Measurements from ENCODE around the gene CFAP69. TPM values are rescaled to one million over a fixed set of nuclear protein-coding genes. Genes with fewer than 3 reads are reported as not detected.

CFAP69 gene
- total and polyA plus RNA-seq, 8 donors, result 4.5 to 14.0 (median 11.3) TPM

DNA sequence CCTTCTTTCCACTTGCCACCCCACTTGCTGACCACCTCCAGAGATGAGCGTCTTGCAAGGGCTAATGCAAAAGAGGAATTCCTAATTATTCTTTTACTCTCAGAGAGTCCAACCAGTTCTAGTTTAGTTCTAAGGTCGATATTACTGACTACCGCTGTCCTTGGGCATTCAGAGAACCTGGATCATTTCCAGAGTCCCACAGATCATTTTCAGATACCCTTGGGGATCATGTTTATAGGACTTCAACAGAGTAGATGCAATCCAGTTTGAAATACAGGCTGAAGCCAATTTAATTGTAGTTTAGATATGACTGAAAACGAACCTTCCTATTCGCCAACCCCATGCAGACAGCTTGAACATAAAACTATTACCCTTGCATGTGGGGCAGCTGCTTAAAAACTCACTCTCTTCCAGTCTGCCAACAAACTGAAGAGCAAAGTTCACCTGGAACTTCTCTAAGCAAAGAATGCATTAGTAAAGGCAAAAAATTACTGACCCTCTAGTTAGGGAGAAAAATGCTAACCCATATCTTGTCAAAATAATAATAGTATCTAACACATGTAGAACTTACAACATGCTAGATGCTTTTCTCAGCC lies 22.4 kb downstream of the CFAP69 start:
- Histone ChIP-seq H3K4me3 (no peak overlapping the region), H3K36me3 (no peaks in the 10 kb centered on the region), H3K9me3 (no peaks in the 10 kb centered on the region), H3K27me3 (no peaks in the 10 kb centered on the region), H3K4me1 (no peaks in the 10 kb centered on the region), H3K27ac (peak overlapping the region; percentile 35 to 57)
- ATAC-seq (no peak), DNase-seq (no peak)
- intact Hi-C loops (cut with DNase I), result no loop called here
- TF ChIP-seq, protein P1, sequence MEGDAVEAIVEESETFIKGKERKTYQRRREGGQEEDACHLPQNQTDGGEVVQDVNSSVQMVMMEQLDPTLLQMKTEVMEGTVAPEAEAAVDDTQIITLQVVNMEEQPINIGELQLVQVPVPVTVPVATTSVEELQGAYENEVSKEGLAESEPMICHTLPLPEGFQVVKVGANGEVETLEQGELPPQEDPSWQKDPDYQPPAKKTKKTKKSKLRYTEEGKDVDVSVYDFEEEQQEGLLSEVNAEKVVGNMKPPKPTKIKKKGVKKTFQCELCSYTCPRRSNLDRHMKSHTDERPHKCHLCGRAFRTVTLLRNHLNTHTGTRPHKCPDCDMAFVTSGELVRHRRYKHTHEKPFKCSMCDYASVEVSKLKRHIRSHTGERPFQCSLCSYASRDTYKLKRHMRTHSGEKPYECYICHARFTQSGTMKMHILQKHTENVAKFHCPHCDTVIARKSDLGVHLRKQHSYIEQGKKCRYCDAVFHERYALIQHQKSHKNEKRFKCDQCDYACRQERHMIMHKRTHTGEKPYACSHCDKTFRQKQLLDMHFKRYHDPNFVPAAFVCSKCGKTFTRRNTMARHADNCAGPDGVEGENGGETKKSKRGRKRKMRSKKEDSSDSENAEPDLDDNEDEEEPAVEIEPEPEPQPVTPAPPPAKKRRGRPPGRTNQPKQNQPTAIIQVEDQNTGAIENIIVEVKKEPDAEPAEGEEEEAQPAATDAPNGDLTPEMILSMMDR (IDR thresholded peaks at IDR 0.05), result no peak

DNA sequence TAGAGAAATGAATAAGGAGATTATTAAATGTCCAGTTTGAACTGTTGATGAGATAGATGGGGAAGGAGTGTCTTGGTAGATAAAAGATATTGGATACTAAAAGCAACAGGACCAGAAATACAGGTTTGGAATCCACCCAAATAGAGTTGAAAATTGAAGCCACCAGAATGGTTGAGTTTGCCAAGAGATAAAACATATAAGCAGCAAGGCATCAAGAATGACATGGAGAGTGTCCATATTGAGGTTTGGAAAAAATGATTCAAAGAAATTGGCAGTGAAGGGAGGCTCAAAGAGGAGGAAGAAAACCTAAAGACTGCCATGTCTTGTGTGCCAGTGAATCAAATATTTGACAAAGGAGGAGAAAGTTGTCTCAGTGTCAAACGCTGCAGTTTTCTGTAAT lies 24.2 kb downstream of the CFAP69 start:
- intact Hi-C loops (cut with DNase I), result no loop called here
- H3K27ac ChIP-seq, result no peak overlapping the region
- H3K4me3 ChIP-seq, result no peak overlapping the region
- no peaks in the 10 kb centered on the region for H3K36me3 ChIP-seq
- DNase-seq (no peak), ATAC-seq (no peak)
- no peaks in the 10 kb centered on the region for H3K9me3 ChIP-seq
- TF ChIP-seq, protein P1 (IDR thresholded peaks at IDR 0.05), result no peak
- H3K4me1 ChIP-seq, result no peaks in the 10 kb centered on the region
- H3K27me3 ChIP-seq, result no peaks in the 10 kb centered on the region

DNA sequence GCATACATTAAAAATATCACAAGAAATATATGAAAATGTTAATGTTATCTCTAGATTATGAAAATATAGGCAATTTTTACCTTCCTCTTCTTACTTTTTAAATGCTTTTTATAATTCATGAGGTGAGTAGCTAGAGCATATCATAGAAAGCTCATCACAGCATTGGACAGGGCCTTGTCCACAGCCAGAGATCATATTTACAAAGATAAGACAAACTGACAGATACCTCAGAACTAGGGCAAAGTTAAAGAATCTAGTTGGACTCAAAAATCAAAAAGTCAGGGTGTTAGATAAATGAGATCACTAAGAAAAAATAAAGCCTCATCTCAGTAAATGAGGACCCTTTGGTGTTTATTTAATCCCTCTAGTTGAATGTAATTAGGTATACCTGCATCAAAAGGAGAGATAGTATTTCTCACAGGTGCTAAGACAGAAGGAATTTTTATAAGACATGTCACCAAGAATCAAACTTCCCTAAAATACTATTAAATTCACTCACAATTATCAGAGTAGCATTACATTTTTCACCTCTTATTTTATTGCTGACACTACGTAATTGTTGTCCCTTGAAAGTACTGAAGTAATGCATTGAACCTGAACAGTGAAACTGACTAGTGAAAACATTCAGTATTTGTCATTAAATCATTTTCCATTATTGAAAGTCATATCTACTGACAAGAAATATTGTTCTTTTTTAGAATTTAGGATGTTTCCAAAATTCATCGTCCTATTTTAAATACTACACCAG lies 25.6 kb downstream of the CFAP69 start:
- no peaks in the 10 kb centered on the region for H3K36me3 ChIP-seq
- ATAC-seq, result no peak
- H3K9me3 ChIP-seq, result no peaks in the 10 kb centered on the region
- TF ChIP-seq, protein P1 (IDR thresholded peaks at IDR 0.05), result no peak
- H3K4me1 ChIP-seq, result no peaks in the 10 kb centered on the region
- no peak overlapping the region for H3K4me3 ChIP-seq
- intact Hi-C loops (cut with DNase I), result no loop called here
- H3K27me3 ChIP-seq, result no peaks in the 10 kb centered on the region
- peak overlapping the region in 1 of 2 donors; percentile 58 for H3K27ac ChIP-seq
- no peak for DNase-seq

DNA sequence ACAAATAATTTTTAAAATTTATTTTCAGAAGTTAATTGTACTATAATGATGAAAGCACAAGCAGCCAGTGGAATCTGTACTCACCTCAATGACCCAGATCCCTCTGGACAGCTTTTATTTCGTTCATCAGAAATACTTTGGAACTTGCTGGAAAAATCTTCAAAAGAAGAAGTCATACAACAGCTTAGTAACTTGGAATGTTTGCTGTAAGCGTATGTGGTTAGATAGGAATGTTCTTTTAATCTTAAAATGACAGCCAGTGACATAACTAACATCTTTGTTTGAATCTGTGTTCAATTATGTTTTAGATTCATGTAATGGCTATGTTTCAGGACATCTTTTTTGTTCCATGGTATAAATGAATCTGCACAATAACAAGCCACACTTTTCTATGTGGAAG lies 26.8 kb downstream of the CFAP69 start:
- Histone ChIP-seq H3K27me3 (no peaks in the 10 kb centered on the region), H3K36me3 (no peaks in the 10 kb centered on the region), H3K27ac (peak overlapping the region in 1 of 2 donors; percentile 58), H3K4me3 (no peak overlapping the region), H3K4me1 (no peaks in the 10 kb centered on the region), H3K9me3 (no peaks in the 10 kb centered on the region)
- ATAC-seq (peak; percentile 56), DNase-seq (no peak)
- TF ChIP-seq, protein P1 (IDR thresholded peaks at IDR 0.05), result no peak
- intact Hi-C loops (cut with DNase I), result no loop called here

DNA sequence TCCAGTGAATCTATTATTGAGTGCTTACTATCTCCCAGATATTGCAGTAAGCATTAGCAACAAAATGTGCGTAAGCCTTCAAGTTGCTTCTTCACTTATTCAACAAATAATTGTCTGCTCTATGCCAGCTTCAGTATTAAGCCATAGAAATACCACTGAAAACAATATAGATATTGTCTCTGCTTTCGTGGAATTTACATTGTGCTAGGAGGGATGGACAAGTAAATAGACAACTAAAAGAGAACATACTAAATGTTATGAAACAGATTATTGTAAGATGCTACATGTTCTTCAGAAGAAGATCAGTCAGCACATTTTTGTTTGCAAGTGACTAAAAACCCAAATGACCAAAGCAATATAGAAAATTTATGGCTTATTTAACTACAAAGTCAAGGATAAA lies 27.3 kb downstream of the CFAP69 start:
- no peaks in the 10 kb centered on the region for H3K9me3 ChIP-seq
- H3K27ac ChIP-seq, result peak overlapping the region in 1 of 2 donors; percentile 55
- no peaks in the 10 kb centered on the region for H3K27me3 ChIP-seq
- H3K4me1 ChIP-seq, result no peaks in the 10 kb centered on the region
- no peaks in the 10 kb centered on the region for H3K36me3 ChIP-seq
- H3K4me3 ChIP-seq, result no peak overlapping the region
- no peak for DNase-seq
- ATAC-seq, result no peak
- TF ChIP-seq, protein P1 (IDR thresholded peaks at IDR 0.05), result no peak
- intact Hi-C loops (cut with DNase I), result no loop called here
